Measurements from ENCODE around the gene PHF2. TPM values are rescaled to one million over a fixed set of nuclear protein-coding genes. Genes with fewer than 3 reads are reported as not detected.

PHF2 gene
- total RNA-seq, 1 experiment from 2014 or later, result 22.6 TPM

DNA sequence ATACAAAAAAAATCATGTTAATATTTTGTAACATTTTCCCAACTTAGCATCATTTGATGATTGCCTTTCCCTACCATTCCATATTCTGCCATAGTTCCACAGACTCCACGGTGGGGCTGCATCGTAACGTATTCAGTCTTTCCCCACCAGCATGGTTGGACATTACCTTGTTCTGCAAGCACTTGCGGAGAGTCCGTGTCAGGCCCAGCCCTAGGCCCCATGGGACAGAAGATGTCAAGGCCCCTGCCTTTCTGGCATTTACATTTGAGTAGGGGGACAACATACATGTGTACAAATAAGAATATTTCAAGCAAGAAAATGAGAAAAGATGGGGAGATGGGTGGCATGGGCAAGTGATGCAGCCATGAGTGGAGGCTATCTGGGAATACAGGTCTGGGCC, 8.2 kb upstream of the PHF2 start:
- DNase-seq (ENCODE audit: low read depth), result no peak

DNA sequence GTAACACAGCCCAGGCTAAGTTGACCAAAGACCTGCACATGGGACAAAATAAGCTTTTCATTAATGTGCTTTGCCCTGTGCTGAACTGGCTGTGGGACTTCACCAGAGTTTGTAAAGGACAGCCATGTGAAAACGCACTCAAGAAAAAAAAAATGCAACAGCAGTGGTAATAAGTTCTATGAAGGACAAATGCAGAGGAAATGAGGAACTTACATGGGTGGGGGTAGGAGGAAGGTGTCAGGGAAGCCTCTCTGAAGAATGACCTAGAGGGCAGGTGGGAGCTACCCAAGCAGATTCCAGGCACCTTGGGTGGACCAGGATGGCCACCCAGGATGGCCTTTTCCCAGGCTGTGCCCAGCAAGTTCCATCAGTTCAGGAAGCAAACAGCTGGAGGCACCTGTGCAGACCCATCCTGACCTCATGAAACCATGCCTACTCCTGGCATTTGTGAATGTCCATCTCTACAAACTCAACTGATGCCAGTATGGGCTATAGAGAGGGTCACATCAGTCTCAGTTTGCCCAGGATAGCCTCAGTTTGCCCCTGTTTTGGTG, 6.7 kb upstream of the PHF2 start:
- no peak for DNase-seq (ENCODE audit: low read depth)

DNA sequence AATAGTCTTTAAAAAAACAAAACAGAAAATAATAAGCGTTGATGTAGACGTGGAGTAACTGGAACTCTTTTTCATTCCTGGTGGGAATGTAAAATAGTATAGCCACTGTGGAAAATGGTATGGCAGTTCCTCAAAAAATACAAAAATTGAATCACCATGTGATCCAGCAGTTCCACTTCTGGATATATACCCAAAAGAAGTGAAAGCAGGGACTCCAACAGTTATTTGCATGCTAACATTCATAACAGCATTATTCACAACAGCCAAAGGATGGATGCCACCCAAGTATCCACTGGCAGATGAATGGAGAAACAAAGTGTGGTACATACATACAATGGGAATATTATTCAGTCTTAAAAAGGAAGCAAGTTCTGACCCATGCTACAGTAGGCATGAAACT, 4.2 kb upstream of the PHF2 start:
- DNase-seq (ENCODE audit: low read depth), result no peak

DNA sequence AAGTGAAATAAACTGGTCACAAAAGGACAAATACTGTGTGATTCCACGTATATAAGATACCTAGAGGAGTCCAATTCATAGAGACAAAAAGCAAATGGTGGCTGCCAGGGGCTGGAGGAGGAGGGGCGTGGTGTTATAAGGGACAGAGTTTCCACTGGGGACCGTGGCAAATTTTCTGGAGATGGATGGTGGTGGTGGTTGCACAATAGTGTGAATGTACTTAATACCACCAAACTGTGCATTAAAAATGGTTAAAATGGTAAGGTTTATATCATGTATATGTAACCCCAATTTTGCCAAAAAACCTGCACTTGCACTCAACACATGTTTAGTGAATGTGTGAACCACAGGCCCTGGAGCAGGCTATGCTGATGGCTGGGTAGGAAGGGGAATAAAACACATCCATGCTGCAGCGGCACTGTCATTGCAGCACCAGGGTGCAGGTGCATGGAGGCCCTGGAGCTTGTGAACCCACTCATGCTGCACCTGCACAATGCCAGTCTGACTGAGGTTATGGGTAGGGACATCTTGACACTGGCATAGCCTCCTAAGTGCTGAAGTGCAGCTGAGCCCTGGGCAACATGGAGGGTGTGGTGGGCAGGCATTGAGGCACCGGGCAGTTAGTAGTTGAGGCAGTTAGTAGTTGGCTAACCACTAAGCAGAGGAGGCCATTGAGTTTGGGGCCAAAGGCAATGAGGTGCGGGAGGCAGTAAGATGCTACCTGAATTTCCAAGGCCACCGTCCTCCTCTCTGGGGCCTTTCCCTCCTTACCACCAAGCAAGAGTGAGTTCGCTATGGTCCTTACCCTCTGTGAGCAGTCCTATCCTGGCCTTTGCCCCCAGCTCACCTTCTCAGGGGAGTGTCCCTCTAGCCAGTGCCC, 3.5 kb upstream of the PHF2 start:
- DNase-seq (ENCODE audit: low read depth), result no peak

DNA sequence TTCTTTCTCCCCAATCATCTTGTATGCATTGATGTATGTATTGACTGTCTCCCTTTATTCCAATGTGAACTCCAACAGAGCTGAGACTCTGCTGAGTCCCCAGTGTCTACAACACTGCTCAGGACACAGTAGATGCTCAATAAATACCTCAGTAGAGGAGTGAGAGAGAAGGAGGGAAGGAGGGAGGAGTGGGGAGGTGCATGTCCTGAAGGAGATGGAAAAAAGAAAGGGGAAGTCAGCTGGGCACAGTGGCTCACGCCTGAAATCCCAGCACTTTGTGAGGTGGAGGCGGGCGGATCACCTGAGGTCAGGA, 2.9 kb upstream of the PHF2 start:
- DNase-seq (ENCODE audit: low read depth), result no peak

DNA sequence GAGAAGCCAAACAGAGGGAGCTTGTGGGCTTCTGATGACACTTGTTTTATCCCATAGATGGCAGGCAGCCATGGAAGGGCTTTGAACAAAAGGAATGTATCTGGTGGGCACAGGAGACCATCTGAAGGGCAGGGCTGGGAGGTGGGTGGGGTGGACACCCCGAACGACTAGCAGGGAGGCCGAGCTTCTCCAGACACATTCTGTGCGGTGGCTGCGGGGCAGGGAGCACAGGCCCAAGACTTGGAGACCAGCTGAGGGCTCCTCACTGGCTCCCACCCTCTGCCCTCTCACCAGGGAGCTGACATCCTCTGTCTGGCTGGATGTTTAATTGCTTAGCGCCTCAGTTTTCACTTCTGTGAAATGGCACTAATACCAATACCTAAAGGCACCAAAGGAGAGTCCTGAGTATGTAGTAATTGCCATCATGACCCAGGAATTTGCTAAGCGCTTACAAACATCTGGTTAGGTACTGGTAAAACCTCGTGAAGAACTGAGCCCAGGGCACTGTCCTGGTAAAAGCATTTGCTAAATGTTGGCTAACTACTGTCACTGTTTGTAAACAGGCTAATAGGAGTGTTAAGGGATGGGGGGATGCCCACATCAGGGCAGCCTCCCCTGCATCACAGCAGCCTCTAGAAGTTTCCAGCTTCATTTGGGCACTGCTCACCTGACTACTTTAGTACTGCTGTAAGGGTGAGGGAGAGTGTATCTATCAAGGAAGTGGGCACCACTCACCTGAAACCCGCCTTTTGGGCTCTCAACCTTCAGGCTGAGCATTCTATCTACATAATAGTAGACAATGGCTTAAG, 2.1 kb upstream of the PHF2 start:
- no peak for DNase-seq (ENCODE audit: low read depth)

DNA sequence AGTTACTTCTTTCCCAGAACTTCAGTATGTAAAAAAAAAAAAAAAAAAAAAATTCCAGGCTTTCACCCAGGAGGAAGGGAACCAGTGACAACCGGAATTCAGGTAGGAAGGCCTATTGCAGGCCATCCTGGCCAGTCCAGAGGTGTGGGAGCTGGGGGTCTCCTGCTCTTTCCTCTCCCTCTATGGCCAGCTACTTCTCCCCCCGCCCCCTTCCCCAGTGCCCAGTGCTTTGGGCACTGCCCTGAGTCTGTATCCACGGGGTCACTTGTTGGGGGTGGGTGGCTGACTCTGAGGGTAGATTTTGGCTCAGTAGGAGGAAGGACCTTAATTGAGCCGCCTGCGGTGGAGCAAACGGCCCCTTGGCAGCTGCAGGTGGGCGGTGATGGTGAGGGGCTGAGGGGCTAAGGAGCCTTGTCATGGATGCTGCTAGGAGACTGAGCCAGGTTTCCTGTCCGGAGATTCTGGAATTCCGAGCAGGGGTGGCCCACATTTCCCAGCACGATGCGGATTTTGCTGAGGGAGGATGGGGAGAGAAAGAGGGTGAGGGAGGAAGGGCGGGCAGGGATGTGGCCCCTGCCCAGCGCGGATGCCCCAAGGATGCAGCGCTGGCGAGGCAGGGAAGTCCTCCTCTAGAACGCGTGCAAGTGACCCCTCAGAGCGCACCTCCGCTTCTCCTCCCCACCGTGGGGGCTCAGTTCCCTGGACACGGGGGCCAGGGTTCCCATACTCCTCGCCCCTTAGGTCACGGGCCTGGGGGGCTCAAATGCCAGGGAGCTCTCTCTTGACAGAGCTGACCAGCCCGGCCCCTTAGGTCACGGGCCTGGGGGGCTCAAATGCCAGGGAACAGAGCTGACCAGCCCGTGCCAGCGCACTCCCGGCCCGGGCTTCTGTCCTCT, 1.2 kb upstream of the PHF2 start:
- DNase-seq (ENCODE audit: low read depth), result no peak

DNA sequence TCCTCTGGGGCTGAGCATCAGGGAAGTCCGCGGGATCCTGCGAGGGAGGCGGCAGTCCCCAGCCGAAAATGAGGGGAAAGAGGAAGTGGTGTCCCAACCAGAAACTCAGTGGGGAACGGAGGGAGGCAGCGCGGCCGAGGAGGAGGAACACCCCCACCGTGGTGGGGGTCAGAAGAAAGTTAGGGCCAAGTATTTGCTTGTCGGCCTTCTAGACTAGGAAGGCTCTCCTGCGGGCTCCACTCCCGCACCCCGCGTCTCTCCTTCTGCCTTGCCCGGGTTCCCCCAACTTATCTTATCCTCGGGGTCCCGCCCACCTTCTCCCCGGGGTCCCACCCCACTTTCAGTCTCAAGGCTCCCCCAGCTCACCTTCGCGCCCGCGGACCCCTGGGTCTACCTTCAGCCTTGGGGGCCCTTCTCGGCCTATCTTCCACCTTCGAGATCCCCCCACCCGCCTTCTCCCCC, 557 bp upstream of the PHF2 start:
- peak; percentile 54 for DNase-seq (ENCODE audit: low read depth)

DNA sequence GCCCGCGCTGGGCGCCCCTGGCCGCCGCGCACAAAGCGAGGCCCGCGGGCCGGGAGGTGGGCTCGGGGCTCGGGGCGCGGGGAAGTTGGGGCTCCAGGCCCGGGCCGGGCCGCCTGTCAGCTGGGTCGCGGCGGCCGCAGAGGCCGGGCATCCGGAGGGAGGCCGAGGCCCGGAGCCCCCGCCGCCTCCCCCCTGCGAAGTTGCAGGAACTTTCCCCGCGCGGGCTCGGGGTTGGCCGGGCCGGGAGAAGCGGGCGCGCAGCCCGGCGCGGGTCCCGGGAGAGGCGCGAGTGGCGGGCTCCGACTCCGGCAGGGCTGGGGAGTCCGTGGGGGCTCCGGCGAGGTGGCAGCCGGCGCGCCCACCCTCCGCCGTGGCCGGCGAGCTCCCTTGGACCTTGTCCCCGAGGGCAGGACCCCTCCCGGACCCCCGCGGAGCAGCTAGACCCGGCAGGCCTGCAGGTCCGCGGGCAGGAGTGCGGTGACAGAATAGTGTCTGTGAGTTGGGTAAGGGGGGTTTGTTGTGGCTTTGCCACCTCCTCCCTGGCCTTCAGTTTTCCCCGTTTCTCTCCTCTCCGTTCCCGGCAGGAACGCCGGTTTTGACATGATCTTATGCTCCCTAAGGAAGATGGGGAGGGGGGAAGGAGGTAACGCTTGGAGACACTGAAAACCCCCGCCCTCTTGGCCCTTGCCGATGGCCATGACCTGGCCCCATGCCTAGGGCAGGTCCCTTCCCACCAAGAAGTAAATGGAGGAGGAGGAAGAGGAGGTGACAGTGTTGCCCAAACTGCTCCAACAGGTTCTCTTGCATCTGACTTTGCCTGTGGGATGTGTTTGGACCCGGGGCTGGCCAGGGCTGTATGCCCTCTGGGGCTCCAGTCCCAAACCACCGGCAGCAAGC, 942 bp downstream of the PHF2 start:
- DNase-seq (ENCODE audit: low read depth), result peak; percentile 18

DNA sequence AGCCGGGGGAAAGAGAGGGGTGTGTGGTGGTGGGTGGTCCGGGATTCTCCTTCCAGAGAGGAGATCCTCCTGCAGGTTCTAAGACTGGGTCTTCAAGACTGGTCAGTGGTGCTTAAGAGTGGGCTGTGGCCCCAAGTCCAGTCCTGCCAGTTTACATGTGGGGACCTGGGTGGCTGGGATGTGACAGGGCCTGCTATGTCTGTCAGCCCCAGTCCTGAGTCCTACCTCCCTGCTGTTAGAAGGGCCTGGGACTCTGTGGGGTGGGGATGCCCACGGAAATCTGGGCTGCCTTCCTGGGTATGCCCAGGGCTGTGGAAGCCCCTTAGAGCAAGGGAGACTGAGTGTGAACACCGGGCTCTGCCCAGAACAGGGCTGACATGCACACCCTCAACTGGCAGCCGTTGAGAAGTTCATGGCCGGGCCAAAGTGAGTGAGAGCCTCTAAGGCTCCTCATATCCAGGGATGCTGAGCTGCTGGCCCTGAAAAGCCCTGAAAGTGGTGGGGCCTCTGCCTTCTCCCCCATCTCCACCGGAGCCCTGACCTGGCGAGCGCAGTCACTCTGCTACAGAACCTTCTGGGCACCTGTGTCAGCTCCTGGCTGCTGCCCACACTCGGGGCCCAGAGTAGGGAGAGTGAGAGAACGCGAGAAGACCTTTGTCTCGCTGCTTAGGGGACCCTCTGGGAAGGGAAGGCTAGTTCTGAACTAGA, 1.7 kb downstream of the PHF2 start:
- no peak for DNase-seq (ENCODE audit: low read depth)

DNA sequence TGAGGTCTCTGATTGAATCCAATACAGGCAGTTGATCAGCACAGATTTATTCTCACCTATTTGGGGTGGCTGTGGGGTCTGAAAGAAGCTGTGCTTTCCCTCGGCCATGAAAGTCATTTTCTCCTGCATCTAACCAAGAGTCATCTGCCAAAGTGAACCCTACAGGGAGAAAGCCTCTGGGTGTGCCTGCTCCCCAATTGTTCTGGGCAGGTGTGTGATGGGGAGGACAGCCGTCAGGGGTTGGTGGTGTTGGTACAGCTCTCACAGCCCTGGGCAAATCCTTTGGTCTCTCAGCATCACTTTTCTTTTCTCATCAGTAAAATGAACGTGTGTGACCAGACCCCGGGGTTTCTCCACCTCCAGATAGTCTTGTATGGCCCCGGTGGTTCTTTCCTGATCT, 2.5 kb downstream of the PHF2 start:
- DNase-seq (ENCODE audit: low read depth), result no peak

DNA sequence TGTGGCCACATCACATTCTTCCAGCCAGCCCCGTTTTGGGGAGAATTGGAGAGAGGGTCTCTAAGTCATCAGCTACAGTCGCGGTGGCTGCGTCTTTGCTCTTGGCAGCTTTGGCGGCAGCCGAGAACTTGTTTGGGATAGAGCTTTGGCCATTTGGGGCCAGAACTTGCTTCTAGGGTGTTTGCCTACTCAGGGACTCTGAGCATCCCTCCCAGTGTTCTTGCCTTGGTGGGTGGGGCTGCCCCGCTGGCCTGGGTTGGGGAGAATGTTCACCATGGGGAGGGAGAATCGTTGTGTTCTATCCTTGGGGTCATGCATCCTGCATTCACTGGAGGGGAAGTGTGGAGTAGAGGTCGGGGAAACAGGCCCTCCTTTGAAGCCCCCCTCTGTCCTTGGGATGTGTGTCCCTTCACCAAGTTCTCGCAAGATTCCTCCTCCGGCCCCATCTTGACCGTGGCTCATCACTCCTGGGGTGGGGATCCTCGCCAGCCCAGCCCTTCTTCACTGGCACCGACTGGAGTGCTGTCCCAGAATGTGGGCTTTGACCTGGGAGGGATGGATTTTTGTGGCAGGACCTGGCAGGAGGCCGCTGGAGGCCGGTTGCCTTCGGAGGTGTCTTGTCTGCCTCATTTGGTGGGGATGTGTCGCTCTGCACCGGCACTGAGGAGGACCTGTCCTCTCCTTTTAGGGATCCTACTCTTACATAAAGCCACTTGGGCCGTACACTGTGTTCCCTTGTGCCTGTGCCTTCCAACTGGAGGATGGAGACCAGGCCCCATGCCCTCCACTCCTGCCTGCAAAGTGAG, 3.5 kb downstream of the PHF2 start:
- DNase-seq (ENCODE audit: low read depth), result no peak

DNA sequence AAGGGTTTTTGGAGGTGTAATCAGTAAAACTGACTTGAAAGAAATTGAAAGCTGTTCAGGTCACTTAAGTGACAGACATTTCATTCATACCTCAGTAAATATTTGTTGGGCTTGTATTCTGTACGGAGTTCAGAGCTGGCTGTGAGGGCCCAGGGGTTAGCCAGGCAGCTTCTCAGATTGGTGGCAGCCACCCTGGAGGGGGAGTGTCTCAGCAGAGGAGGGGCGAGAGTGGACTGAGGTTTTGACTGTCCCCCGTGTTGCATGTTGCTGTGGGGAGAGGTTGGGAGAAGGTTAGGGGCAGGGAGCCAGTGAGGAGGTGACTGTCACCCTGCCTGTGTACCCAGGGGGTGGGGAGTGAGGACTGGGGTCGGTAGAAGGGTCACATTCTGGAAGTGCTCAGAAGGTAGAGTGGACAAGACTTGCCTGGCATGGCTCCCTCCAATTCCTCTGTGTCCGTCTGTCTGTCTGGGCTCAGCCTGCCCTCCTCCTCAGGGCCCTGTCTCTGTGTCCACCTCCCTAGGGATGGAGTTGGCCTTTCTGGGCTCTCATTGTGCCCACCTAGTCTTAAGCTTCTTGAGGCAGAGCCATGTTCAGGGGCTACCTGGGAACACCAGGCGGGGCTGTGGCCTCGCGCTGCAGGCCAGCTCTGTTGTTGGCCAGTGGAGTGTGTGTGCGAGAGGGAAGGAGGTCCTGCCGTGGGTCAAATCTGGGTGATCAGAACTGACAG, 4.4 kb downstream of the PHF2 start:
- no peak for DNase-seq (ENCODE audit: low read depth)

DNA sequence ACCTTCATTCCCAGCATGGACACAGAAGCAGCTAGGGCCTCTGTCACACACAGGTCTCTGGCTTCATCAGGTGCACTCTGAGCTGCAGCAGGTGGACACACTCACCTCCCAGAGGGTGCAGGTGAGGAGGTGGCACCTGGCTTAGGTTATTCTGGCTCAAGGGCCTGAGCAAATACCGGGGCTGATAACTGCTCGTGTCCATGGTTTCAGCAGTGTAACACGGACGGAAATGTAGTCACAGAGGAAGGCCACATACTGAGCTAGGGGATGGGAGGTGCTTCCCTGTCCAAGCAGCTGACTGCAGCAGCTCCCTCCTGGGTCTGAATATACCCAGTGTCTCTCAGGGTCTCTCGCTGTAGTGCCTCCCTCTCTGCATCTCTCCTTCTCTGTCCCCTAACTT, 5.7 kb downstream of the PHF2 start:
- no peak for DNase-seq (ENCODE audit: low read depth)

DNA sequence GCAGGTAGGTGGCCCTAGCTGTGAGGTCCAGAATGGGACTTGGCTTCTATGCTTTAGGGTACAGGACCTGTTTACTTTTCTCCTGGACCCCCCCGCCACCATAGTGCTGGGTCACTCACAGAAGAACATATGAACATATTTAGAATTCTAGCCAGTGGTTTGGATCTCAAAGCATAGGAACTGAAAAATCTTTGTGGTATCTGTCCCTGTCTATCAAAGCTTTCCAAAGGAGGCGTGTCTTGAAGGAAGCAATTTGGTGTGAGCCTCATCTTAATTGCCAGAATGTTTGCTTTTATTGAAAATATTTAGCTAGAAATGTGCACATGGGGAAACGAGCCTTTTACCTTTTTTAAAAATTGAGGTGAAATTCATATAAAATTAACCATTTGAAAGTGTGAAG, 6.2 kb downstream of the PHF2 start:
- no peak for DNase-seq (ENCODE audit: low read depth)

DNA sequence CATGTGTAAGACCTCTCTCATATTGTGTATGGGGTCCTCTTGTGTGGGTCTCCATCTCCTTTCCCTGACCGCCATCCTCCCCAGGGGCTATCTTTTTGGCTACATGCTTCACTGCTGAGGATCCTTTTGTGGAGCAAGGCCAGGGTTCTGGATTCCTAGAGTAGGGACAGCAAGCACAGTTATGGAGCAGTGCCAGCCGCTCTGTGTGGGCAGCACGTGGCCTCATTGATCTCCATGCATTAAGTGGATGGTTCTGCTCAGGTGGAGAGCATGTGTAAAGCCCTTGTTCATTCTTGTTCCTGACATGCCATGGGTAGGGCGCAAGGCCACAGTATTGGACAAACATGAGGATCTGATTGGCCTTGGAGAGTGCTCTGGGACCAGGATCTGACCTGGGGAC, 8.9 kb downstream of the PHF2 start:
- no peak for DNase-seq (ENCODE audit: low read depth)

DNA sequence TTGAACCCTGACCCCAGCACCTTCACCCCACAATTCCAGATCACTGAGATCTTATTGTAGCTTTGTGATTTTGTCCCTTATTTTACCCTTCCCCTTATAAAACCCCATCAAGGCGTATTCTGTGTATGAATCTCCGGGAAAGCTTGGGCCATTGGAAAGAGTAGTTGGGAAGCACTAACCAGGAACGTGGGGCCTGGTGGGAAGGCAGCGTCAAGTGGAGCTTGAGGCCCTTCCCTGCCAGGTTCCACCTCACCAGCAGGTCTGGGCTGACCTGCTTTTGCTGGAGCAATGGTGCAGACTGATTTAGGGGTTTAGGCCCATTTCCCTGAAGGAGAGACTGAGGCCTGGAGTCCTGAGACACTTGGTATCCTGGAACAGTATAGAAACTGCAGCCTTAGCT, 9.3 kb downstream of the PHF2 start:
- DNase-seq (ENCODE audit: low read depth), result no peak

DNA sequence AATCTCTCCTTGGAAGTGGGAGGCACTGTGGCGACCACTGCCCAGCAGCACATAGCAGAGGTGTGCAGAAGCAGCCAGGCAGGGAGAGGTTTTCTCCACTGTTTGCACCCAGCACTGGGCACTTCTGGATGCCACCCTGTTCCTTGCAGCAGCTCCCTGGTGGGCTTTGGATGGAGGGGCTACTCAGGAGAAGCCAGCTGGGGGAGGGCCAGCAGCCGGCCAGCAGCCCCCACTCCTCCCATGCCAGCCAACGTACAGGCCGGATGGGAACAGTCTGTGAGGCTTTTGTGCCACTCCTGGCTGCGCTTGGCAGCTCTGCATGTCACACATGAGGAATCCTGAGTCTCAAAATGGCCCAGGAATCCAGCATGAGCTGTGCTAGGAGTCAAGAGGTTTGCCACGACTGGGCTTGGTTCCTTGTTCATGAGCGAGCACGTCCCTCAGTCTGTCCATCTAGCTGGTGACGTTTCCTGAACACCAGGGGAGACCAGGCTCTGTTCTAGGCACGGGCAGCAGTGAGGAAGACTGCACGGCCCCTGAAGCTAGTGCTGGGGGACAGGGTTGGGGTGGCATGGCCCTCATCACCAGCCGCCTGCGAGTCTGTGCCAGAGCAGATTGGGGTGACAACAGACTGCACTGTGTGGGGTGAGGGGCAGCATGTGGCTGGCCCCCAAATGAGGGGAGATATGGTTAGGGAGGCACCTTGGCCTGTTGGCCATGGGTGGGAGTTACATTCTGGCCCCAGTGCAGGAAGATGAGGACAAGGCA, 10.1 kb downstream of the PHF2 start:
- DNase-seq (ENCODE audit: low read depth), result no peak
